ENCODE data around the gene COPG1. TPM values are rescaled to one million over a fixed set of nuclear protein-coding genes. Genes with fewer than 3 reads are reported as not detected.
A peak's percentile ranks its signal among the peaks of the same experiment; 100 is the strongest.

COPG1 gene
- total and polyA plus RNA-seq, 2 of the 13 experiments (the other 11 are each of a cell fraction or from before 2014, with no cell fraction given): 98.6 to 166 TPM

DNA sequence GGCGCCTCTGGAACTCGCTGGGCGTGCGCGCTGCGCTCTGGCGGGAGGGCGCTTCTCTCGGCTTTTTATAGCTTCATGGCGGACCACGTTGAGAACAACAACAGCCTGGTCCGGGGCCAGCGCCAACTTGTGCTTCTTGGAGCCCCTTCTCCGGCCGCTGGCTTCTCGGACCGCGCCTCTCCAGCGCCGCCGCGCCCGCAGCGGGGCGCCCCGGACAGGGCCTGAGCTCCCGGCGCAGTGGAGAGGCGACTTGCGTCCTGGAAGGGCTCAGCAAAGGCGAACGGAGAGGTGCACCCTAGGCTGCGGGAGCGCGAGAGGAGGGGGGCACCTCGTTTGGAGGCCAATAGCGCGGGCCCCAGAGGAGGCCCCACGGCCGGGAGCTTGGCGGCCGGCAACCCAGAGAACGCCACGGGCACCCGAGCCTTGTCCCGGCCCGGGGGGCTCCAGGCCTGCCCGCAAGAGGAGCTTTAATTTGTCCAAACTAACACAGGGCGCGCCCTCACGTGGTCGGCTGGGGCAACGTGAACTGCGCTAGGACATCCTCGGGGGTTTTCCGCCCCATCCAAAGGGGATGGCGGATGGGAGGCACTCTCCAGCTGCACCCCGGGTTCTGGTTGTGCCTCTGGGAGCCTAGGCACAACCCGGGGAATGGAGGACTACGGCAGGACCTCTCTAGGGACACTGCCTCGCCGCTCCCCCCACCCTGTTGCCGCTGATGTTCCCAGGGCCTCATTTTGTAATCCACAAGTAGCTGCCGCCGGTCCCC lies 67.0 kb downstream of the COPG1 start (continued):
- TF ChIP-seq, protein P1, sequence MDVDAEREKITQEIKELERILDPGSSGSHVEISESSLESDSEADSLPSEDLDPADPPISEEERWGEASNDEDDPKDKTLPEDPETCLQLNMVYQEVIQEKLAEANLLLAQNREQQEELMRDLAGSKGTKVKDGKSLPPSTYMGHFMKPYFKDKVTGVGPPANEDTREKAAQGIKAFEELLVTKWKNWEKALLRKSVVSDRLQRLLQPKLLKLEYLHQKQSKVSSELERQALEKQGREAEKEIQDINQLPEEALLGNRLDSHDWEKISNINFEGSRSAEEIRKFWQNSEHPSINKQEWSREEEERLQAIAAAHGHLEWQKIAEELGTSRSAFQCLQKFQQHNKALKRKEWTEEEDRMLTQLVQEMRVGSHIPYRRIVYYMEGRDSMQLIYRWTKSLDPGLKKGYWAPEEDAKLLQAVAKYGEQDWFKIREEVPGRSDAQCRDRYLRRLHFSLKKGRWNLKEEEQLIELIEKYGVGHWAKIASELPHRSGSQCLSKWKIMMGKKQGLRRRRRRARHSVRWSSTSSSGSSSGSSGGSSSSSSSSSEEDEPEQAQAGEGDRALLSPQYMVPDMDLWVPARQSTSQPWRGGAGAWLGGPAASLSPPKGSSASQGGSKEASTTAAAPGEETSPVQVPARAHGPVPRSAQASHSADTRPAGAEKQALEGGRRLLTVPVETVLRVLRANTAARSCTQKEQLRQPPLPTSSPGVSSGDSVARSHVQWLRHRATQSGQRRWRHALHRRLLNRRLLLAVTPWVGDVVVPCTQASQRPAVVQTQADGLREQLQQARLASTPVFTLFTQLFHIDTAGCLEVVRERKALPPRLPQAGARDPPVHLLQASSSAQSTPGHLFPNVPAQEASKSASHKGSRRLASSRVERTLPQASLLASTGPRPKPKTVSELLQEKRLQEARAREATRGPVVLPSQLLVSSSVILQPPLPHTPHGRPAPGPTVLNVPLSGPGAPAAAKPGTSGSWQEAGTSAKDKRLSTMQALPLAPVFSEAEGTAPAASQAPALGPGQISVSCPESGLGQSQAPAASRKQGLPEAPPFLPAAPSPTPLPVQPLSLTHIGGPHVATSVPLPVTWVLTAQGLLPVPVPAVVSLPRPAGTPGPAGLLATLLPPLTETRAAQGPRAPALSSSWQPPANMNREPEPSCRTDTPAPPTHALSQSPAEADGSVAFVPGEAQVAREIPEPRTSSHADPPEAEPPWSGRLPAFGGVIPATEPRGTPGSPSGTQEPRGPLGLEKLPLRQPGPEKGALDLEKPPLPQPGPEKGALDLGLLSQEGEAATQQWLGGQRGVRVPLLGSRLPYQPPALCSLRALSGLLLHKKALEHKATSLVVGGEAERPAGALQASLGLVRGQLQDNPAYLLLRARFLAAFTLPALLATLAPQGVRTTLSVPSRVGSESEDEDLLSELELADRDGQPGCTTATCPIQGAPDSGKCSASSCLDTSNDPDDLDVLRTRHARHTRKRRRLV (CRISPR knock-in tag; IDR thresholded peaks at IDR 0.05): no peak
- TF ChIP-seq, protein P2, sequence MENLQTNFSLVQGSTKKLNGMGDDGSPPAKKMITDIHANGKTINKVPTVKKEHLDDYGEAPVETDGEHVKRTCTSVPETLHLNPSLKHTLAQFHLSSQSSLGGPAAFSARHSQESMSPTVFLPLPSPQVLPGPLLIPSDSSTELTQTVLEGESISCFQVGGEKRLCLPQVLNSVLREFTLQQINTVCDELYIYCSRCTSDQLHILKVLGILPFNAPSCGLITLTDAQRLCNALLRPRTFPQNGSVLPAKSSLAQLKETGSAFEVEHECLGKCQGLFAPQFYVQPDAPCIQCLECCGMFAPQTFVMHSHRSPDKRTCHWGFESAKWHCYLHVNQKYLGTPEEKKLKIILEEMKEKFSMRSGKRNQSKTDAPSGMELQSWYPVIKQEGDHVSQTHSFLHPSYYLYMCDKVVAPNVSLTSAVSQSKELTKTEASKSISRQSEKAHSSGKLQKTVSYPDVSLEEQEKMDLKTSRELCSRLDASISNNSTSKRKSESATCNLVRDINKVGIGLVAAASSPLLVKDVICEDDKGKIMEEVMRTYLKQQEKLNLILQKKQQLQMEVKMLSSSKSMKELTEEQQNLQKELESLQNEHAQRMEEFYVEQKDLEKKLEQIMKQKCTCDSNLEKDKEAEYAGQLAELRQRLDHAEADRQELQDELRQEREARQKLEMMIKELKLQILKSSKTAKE (CRISPR knock-in tag; IDR thresholded peaks at IDR 0.05; ENCODE audit: borderline replicate concordance): no peak; the same call in 1 of the 2 replicates
- TF ChIP-seq ZNF776 (CRISPR knock-in tag; IDR thresholded peaks at IDR 0.05) (peak; percentile 81; the same call in 1 of the 2 replicates), BCL6 (CRISPR knock-in tag; IDR thresholded peaks at IDR 0.05) (peak; percentile 58; the same call in 1 of the 2 replicates), ZNF552 (CRISPR knock-in tag; IDR thresholded peaks at IDR 0.05; ENCODE audit: borderline replicate concordance) (0 out of 2 replicates have a peak, but pooled peaks have one; percentile 16), KDM5B (CRISPR knock-in tag; IDR thresholded peaks at IDR 0.05; ENCODE audit: borderline replicate concordance) (0 out of 2 replicates have a peak, but pooled peaks have one; percentile 85), DPF2 (CRISPR knock-in tag; IDR thresholded peaks at IDR 0.05; ENCODE audit: borderline replicate concordance, low read depth) (no peak), MXD4 (CRISPR knock-in tag; IDR thresholded peaks at IDR 0.05) (peak; percentile 78; the same call in 1 of the 2 replicates), ZNF180 (CRISPR knock-in tag; IDR thresholded peaks at IDR 0.05; ENCODE audit: borderline replicate concordance, low read depth) (no peak), BHLHE40 (IDR thresholded peaks at IDR 0.05; ENCODE audit: low read length) (peak; percentile 49), NFYC (CRISPR knock-in tag; IDR thresholded peaks at IDR 0.05) (peak; percentile 8; the same call in 1 of the 2 replicates), GTF2F1 (IDR thresholded peaks at IDR 0.05; ENCODE audit: low read length) (peak; percentile 96)
- TF ChIP-seq, protein P3, sequence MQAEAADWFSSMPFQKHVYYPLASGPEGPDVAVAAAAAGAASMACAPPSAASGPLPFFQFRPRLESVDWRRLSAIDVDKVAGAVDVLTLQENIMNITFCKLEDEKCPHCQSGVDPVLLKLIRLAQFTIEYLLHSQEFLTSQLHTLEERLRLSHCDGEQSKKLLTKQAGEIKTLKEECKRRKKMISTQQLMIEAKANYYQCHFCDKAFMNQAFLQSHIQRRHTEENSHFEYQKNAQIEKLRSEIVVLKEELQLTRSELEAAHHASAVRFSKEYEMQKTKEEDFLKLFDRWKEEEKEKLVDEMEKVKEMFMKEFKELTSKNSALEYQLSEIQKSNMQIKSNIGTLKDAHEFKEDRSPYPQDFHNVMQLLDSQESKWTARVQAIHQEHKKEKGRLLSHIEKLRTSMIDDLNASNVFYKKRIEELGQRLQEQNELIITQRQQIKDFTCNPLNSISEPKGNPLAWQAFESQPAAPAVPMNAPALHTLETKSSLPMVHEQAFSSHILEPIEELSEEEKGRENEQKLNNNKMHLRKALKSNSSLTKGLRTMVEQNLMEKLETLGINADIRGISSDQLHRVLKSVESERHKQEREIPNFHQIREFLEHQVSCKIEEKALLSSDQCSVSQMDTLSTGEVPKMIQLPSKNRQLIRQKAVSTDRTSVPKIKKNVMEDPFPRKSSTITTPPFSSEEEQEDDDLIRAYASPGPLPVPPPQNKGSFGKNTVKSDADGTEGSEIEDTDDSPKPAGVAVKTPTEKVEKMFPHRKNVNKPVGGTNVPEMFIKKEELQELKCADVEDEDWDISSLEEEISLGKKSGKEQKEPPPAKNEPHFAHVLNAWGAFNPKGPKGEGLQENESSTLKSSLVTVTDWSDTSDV (CRISPR knock-in tag; IDR thresholded peaks at IDR 0.05): no peak
- TF ChIP-seq, protein P4, sequence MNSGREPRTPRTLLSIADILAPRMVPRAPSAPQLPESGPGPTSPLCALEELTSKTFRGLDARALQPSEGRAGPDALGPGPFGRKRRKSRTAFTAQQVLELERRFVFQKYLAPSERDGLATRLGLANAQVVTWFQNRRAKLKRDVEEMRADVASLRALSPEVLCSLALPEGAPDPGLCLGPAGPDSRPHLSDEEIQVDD (CRISPR knock-in tag; IDR thresholded peaks at IDR 0.05; ENCODE audit: borderline replicate concordance): no peak
